ENCODE results near the gene LRRK1.

LRRK1 gene

DNA sequence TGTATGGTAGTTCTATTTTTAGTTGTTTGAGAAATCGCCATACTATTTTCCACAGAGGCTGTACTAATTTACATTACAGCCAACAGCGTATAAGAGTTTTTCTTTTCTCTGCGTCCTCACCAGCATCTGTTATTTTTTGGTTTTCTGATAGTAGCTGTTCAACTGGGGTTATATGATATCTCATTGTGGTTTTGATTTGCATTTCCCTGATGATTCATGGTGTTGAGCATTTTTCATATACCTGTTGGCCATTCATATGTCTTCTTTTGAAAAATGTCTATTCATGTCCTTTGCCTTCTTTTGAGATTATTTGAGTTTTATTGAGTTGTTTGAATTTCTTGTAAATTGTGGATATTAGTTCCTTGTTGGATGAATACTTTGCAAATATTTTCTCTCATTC, 114.6 kb downstream of the LRRK1 start:
- no peak overlapping the region for H3K27ac ChIP-seq
- ChIA-PET CTCF (no interaction called here), POLR2A (ENCODE audit: low non-redundant PET) (no interaction called here)
- DNase-seq (ENCODE audit: low spot score) = no peak
- TF ChIP-seq CTCF (conservative IDR thresholded peaks at IDR 0.05; ENCODE audit: low read depth) = no peak

- POLR2A ChIA-PET (ENCODE audit: low non-redundant PET) = no interaction called here
- CTCF ChIA-PET = no interaction called here
These were observed 116.5 kb downstream of the LRRK1 start for GRCh38 chr15:101035611-101036010.

GRCh38 chr15:101036189-101036588, 117.0 kb downstream of the LRRK1 start:
- H3K27ac ChIP-seq = no peak overlapping the region
- no peak for TF ChIP-seq CTCF (conservative IDR thresholded peaks at IDR 0.05; ENCODE audit: low read depth)
- no peak for DNase-seq (ENCODE audit: low spot score)
- CTCF ChIA-PET = interaction anchor here (0.7 kb wide), 1 partner anchor 686 kb away, joined by 3 read pairs; no protein-coding TSS in a partner anchor
- POLR2A ChIA-PET (ENCODE audit: low non-redundant PET) = no interaction called here

More at GRCh38 chr15:101035611-101036010, 116.5 kb downstream of the LRRK1 start:
- no peak overlapping the region for H3K27ac ChIP-seq
- no peak for TF ChIP-seq CTCF (conservative IDR thresholded peaks at IDR 0.05; ENCODE audit: low read depth)
- DNase-seq (ENCODE audit: low spot score) = no peak

DNA sequence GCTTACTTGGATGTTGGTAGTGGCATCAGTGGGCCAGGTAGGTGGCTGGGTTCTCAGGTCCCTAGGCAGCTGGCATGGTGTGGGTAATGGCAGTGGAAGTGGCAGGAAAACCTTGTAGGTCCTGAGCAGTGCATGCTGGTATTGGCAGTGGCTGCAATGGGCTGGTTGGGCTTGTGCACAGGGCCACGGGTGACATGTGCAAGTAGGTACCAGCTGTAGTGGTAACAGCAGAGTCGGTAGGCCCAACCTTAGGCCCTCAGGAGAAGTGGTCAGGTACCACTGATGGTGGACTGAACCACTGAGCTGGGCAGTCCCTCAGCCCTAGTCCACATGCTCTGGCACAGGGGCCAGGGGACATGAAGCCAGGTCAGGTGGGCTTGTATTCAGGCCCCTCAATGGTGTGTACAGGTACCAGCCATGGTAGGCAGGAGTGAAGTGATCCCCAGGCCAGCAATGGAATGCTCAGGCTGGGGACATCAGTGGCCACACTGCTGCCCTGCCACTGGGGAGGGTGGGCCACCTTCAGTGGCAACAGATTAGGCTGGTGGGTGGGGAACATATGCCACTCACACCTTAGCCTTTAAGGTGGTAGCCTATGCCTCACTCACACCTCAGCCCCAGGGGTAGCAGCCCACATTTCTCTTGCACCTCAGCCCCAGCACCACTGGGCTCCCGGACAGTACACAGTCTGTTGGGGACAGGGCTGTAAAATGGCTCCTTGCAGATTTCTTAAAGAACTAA, 118.1 kb downstream of the LRRK1 start:
- ChIA-PET POLR2A (ENCODE audit: low non-redundant PET) (no interaction called here), CTCF (no interaction called here)
- no peak for DNase-seq (ENCODE audit: low spot score)
- H3K27ac ChIP-seq = no peak overlapping the region
- no peak for TF ChIP-seq CTCF (conservative IDR thresholded peaks at IDR 0.05; ENCODE audit: low read depth)

DNA sequence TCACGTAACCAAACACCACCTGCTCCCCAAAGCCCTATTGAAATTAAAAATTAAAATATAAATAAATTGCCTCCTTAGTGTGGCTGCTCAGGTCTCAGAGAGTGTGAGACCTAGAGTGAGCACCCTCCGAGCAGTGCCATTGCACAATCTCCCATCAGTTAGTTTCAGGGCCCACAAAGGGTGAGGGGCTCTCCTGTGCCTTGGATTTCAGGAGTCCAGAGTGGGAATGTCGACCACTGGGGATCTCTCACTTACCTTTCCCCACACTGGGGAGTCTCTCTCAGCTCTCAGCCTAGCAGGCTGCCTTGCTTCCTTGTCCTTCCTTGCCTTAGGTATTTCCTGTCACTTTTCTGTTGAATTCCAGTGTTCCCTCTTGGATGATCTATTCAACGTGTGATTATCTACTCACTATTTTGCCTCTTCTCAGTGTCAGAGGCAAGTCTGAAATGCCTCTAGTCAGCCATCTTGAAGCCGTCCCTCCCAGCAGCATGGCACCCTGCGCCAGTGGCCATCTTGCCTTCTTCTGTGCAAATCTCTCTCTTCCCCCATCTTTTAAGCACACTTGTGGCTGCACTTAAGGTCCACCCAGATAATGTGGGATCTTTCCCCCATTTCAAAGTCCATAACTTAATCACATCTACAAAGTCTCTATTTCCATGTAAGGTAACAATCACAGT, 119.3 kb downstream of the LRRK1 start:
- TF ChIP-seq CTCF (conservative IDR thresholded peaks at IDR 0.05; ENCODE audit: low read depth) = no peak
- DNase-seq (ENCODE audit: low spot score) = no peak
- ChIA-PET CTCF (no interaction called here), POLR2A (ENCODE audit: low non-redundant PET) (no interaction called here)
- no peak overlapping the region for H3K27ac ChIP-seq

- POLR2A ChIA-PET (ENCODE audit: low non-redundant PET) = no interaction called here
- no peak overlapping the region for H3K27ac ChIP-seq
- DNase-seq (ENCODE audit: low spot score) = no peak
- CTCF ChIA-PET = no interaction called here
- TF ChIP-seq CTCF (conservative IDR thresholded peaks at IDR 0.05; ENCODE audit: low read depth) = no peak
These were observed 120.3 kb downstream of the LRRK1 start for GRCh38 chr15:101039461-101039860.
